Thyroid gland (tissue), 4 donors: ENCODE results near the gene FGD6.

Experiments used
- POLR2A ChIP-seq, 2 donors: fragments of 450-650 bp; IDR thresholded peaks; one replicate each; pipeline ENCODE4 v1.6.1; 2017; ENCODE audit warnings: antibody characterized with exemption in 2 of 2, mild to moderate bottlenecking in 2 of 2, moderate library complexity in 1 of 2
- TF ChIP-seq, protein P1 (sequence below), 6 experiments: fragments of 200-600 bp in 3 of 6; fragments of 450-650 bp in 3 of 6; sonication (generic) in 3 of 6; IDR thresholded peaks; one replicate each; pipeline ENCODE4 v1.5.1; 2016 to 2019; ENCODE audit warnings: antibody characterized with exemption in 6 of 6, mild to moderate bottlenecking in 2 of 6, inconsistent platforms in 1 of 6, moderate library complexity in 1 of 6

DNA sequence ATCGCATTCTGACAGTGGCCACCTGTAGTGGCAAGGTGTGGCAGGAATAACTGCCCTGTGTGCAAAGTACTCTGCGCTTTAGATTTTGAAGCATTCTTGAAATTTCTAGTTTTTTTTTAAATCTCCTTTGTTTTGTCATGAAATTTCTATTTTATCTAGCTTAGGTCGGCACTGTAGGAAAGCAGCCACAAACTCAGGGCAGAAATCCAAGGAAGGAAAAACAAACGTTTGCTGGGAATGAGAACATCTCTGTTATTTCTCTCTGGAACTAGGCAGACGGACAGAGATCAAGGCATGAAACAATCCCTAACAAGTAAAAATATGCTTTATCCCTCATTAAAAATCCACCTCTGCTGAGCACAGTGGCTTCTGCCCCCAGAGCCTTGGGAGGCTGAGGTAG is 142.5 kb downstream of the FGD6 start:
- TF ChIP-seq, protein P1, sequence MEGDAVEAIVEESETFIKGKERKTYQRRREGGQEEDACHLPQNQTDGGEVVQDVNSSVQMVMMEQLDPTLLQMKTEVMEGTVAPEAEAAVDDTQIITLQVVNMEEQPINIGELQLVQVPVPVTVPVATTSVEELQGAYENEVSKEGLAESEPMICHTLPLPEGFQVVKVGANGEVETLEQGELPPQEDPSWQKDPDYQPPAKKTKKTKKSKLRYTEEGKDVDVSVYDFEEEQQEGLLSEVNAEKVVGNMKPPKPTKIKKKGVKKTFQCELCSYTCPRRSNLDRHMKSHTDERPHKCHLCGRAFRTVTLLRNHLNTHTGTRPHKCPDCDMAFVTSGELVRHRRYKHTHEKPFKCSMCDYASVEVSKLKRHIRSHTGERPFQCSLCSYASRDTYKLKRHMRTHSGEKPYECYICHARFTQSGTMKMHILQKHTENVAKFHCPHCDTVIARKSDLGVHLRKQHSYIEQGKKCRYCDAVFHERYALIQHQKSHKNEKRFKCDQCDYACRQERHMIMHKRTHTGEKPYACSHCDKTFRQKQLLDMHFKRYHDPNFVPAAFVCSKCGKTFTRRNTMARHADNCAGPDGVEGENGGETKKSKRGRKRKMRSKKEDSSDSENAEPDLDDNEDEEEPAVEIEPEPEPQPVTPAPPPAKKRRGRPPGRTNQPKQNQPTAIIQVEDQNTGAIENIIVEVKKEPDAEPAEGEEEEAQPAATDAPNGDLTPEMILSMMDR (IDR thresholded peaks at IDR 0.05) = no peak
- no peak for TF ChIP-seq POLR2A (IDR thresholded peaks at IDR 0.05)
